DOHH2 (cell line): ENCODE results near the gene TAP2.

Experiments
- EZH2phosphoT487 ChIP-seq: fragments of 200-600 bp; sonication (generic); IDR thresholded peaks from 2 replicates; pipeline ENCODE4 v1.6.1; 2017; ENCODE audit warnings: borderline replicate concordance, mild to moderate bottlenecking, antibody characterized with exemption, low read length, moderate library complexity, mixed read lengths
- TF ChIP-seq, protein P1 (sequence below): fragments of 200-600 bp; sonication (generic); IDR thresholded peaks from one replicate; pipeline ENCODE4 v1.5.1; 2014; ENCODE audit warnings: antibody characterized with exemption, mild to moderate bottlenecking, low read depth, low read length; ENCODE audit not compliant: poor library complexity, severe bottlenecking

- TF ChIP-seq, protein P1, sequence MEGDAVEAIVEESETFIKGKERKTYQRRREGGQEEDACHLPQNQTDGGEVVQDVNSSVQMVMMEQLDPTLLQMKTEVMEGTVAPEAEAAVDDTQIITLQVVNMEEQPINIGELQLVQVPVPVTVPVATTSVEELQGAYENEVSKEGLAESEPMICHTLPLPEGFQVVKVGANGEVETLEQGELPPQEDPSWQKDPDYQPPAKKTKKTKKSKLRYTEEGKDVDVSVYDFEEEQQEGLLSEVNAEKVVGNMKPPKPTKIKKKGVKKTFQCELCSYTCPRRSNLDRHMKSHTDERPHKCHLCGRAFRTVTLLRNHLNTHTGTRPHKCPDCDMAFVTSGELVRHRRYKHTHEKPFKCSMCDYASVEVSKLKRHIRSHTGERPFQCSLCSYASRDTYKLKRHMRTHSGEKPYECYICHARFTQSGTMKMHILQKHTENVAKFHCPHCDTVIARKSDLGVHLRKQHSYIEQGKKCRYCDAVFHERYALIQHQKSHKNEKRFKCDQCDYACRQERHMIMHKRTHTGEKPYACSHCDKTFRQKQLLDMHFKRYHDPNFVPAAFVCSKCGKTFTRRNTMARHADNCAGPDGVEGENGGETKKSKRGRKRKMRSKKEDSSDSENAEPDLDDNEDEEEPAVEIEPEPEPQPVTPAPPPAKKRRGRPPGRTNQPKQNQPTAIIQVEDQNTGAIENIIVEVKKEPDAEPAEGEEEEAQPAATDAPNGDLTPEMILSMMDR = no peak
- TF ChIP-seq EZH2phosphoT487 = no peak
These were observed 29.2 kb upstream of the TAP2 start for GRCh38 chr6:32867554-32868256.
